ENCODE results near the gene PTTG2. TPM values are rescaled to one million over a fixed set of nuclear protein-coding genes. Genes with fewer than 3 reads are reported as not detected.
"Not testable (repeated sequence)": the region's sequence is repeated elsewhere in the genome, so short reads cannot be mapped to it uniquely, and the experiment has no call there.

Gene PTTG2
- total RNA-seq (2014; rRNA removed; shearing (Covaris generic)): not detected in 2 replicates

- in situ Hi-C loops (cut with HindIII; ENCODE audit: low sequenced_read_pairs): no loop called here
- no peak for DNase-seq (ENCODE audit: low spot score)
Observed at GRCh38 chr4:37960098-37960497, at the start of gene PTTG2. PTTG2 (plus strand) TSS chr4:37960398; CDS start chr4:37960435, 37 bp downstream.

GRCh38 chr4:37914539-37914938 lies 45.7 kb upstream of the PTTG2 start:
- DNase-seq (ENCODE audit: low spot score): no peak
- in situ Hi-C loops (cut with HindIII; ENCODE audit: low sequenced_read_pairs): no loop called here

- DNase-seq (ENCODE audit: low spot score): peak; percentile 22
- in situ Hi-C loops (cut with HindIII; ENCODE audit: low sequenced_read_pairs): no loop called here
Observed at GRCh38 chr4:37917388-37917787, 42.8 kb upstream of the PTTG2 start.

- no peak for DNase-seq (ENCODE audit: low spot score)
- in situ Hi-C loops (cut with HindIII; ENCODE audit: low sequenced_read_pairs): no loop called here
Observed at GRCh38 chr4:37918653-37919052, 41.5 kb upstream of the PTTG2 start.

- no peak for DNase-seq (ENCODE audit: low spot score)
- in situ Hi-C loops (cut with HindIII; ENCODE audit: low sequenced_read_pairs): no loop called here
Observed at GRCh38 chr4:37922328-37922727, 37.9 kb upstream of the PTTG2 start.

GRCh38 chr4:37923089-37923488 lies 37.1 kb upstream of the PTTG2 start:
- in situ Hi-C loops (cut with HindIII; ENCODE audit: low sequenced_read_pairs); DNase-seq (ENCODE audit: low spot score): not testable (repeated sequence)

- in situ Hi-C loops (cut with HindIII; ENCODE audit: low sequenced_read_pairs): no loop called here
Observed at GRCh38 chr4:37924946-37925345, 35.3 kb upstream of the PTTG2 start.

GRCh38 chr4:37927434-37927833 lies 32.8 kb upstream of the PTTG2 start:
- in situ Hi-C loops (cut with HindIII; ENCODE audit: low sequenced_read_pairs): no loop called here
- DNase-seq (ENCODE audit: low spot score): no peak

More at GRCh38 chr4:37924946-37925345, 35.3 kb upstream of the PTTG2 start:
- DNase-seq (ENCODE audit: low spot score): no peak

- peak; percentile 78 for DNase-seq (ENCODE audit: low spot score)
- in situ Hi-C loops (cut with HindIII; ENCODE audit: low sequenced_read_pairs): no loop called here
Observed at GRCh38 chr4:37928426-37929416, 31.5 kb upstream of the PTTG2 start.

- no peak for DNase-seq (ENCODE audit: low spot score)
- in situ Hi-C loops (cut with HindIII; ENCODE audit: low sequenced_read_pairs): no loop called here
Observed at GRCh38 chr4:37934096-37934495, 26.1 kb upstream of the PTTG2 start.

GRCh38 chr4:37934609-37935008 lies 25.6 kb upstream of the PTTG2 start:
- in situ Hi-C loops (cut with HindIII; ENCODE audit: low sequenced_read_pairs): no loop called here

GRCh38 chr4:37935026-37935425 lies 25.2 kb upstream of the PTTG2 start:
- no peak for DNase-seq (ENCODE audit: low spot score)
- in situ Hi-C loops (cut with HindIII; ENCODE audit: low sequenced_read_pairs): no loop called here

More at GRCh38 chr4:37934609-37935008, 25.6 kb upstream of the PTTG2 start:
- DNase-seq (ENCODE audit: low spot score): no peak

GRCh38 chr4:37936889-37937498 lies 23.2 kb upstream of the PTTG2 start:
- peak; percentile 76 for DNase-seq (ENCODE audit: low spot score)

GRCh38 chr4:37938208-37938607 lies 22.0 kb upstream of the PTTG2 start:
- in situ Hi-C loops (cut with HindIII; ENCODE audit: low sequenced_read_pairs): no loop called here
- DNase-seq (ENCODE audit: low spot score): no peak

More at GRCh38 chr4:37936889-37937498, 23.2 kb upstream of the PTTG2 start:
- in situ Hi-C loops (cut with HindIII; ENCODE audit: low sequenced_read_pairs): no loop called here

- in situ Hi-C loops (cut with HindIII; ENCODE audit: low sequenced_read_pairs): no loop called here
- no peak for DNase-seq (ENCODE audit: low spot score)
Observed at GRCh38 chr4:37946503-37947179, 13.6 kb upstream of the PTTG2 start.

GRCh38 chr4:37948542-37948941 lies 11.7 kb upstream of the PTTG2 start:
- in situ Hi-C loops (cut with HindIII; ENCODE audit: low sequenced_read_pairs): no loop called here
- no peak for DNase-seq (ENCODE audit: low spot score)

GRCh38 chr4:37949636-37950426 lies 10.4 kb upstream of the PTTG2 start:
- no peak for DNase-seq (ENCODE audit: low spot score)
- in situ Hi-C loops (cut with HindIII; ENCODE audit: low sequenced_read_pairs): no loop called here

- in situ Hi-C loops (cut with HindIII; ENCODE audit: low sequenced_read_pairs): no loop called here
Observed at GRCh38 chr4:37951461-37952352, 8.5 kb upstream of the PTTG2 start.

More at GRCh38 chr4:37951461-37952352, 8.5 kb upstream of the PTTG2 start:
- DNase-seq (ENCODE audit: low spot score): no peak

Measured in G401 (cell line).